NOMO-1 treated with dmso at 0.1 percent for 144 hours (cell line): ENCODE data around the gene IRF9.

Source experiments
- DNase-seq: peaks from one replicate; lab custom pipeline; 2025; ENCODE audit not compliant: unreplicated experiment; lab: John Stamatoyannopoulos, UW

The IRF9 gene

GRCh38 chr14:24160850-24161804 is at the start of gene IRF9:
Gene IRF9 (plus strand): TSS chr14:24161265. CDS start chr14:24162145, 880 bp downstream.
- DNase-seq, result peak; percentile 96

DNA sequence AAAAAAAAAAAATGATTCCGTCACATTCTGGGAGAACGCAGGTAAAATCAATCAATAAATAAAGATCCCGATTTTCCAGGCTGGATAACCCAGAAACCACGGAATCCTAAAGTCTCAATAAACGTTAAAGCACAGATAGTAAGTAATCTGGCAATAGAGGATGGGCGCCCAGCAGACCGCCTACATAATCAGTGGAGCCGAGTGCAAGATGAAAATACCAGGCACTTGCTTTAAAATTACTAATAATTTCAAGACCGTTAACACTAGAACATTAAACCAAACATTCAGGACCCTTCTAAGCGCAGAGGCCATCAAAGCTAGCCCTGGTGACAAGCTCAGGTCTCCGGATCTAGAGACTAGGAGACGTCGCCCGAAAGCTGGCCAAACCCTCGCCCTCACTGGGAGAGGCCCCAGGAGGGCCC is 47.7 kb upstream of the IRF9 start:
- DNase-seq, result no peak

- DNase-seq, result peak; percentile 94
Observed at GRCh38 chr14:24113801-24114531, 47.1 kb upstream of the IRF9 start.

DNA sequence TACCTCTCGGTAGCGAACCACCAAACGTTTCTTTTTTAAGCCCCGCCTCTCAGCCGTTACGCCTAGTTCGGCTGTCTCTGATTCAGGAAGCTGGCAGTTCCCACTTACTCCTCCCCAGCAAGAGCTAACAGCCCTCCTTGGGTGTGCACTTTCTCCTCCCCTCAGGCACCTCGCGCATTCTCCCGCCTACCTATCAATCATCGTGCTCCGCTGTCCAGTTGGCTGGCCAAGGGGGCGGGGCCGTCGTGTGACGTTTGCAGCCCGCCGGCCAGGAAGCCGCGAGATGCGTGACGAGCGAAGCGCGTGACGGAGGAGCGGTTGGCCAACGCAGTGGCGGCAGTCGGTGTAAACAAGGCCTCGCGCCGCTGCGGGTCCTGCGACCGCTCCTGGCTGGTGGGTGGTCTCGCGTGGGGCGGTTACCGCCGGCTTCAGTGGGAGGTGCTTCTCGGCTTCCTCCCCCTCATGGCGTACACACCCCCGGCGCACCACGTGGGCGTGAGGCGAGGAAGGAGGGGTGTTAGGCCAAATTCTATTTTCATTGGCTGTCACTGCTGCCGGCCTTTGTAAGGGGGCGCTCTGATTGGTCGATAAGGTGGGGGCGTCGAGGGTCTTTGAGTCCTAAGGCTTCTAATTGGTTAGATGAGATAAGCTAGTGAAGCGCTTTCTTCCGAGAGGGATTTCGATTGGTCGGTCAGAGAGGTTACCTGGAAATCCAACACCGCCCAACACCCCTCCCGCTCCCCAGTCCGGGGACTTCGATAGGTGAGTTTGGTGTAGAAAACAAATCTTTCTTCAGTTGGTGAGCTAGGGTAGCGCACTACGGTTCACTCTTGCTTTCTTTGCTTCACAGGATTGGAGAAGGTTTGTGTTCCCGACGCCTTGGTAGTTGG is 46.3 kb upstream of the IRF9 start, which contains the start of the genes DCAF11 and NRL:
TSS of gene DCAF11 (plus strand) at position 246 of the 890 bp plus-strand sequence. CDS start 818 bp downstream, outside the sequence.
TSS of gene NRL (minus strand) at position 418 of the 890 bp plus-strand sequence. CDS start 32,101 bp downstream, outside the sequence.
- peak; percentile 100 for DNase-seq

DNA sequence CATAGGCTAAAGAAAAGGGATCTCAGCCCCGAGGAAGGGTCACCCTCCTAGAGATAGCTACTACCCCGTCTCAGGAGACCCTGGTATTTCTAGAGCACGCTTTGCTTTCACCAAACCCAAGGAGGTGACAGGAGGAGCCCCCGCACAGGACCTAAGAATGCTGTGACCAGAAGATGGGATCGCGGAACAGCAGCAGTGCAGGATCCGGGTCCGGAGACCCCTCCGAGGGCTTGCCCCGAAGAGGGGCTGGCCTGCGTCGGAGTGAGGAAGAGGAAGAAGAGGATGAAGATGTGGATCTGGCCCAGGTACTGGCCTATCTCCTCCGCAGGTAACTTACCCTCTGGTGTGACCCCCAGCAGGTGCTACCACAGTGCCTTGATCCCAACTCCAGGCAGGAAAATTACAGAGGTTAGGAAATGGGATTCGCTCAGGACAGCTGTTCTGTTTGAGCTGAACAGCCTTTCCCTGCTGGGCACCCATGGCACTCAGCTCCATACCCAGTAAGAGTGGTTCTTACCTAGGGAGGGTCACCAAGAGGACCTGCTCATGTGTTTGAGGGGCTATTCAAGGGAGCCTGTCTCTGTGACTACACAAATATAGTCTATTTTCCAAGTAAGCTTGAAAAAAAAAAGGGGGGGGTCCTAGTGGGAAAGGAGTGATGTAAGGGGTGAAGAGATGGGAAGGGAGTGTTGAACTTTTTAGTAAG is 45.5 kb upstream of the IRF9 start:
- DNase-seq, result no peak

DNA sequence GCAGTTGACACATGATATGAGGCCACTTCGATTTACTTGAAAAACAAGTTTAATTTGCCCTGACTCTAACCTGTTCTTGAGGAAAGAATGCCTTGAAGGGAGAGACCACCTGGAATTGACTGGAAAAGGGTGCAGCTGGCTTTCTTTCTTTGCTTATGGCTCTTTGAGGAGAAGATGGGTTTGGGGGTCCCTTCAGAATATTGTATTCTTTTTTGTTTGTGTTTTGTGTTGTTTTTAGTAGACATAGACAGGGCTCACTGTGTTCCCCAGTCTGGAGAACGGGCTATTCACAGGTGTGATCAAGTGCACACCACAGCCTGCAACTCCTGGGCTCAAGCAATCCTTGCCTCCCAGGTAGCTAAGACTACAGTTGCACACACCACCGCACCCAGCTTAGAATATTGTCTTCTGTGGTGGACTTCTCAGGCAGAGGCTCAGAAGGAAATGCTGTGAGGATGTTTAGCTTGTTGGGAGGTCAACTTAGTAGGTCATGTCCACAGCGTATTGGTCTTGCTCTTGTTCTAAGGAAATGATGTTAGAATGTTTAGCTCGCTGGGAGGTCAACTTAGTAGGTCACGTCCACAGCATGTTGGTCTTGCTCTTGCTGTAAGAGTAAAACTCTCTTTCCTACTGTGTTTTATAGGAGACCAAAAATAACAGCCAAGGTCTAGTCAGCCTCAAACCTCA is 44.8 kb upstream of the IRF9 start:
- DNase-seq, result no peak

DNA sequence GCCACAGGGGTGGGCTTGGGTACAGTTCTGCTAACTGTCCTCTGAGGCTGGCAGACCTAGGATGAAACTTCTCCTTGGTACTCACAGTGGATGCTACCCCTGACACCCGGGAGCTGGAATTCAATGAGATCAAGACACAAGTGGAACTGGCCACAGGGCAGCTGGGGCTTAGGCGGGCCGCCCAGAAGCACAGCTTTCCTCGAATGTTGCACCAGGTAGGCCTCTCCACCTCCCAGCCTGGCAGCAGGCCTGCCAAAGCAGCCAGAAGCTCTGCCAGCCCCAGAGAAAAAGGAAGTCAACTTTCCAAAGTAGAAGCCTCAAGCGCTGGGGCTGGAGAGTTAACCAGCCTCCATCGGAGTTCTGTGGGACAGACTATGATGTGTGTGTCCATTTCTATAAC is 43.9 kb upstream of the IRF9 start:
- DNase-seq, result no peak

GRCh38 chr14:24119691-24120090 is 41.4 kb upstream of the IRF9 start:
- no peak for DNase-seq

DNA sequence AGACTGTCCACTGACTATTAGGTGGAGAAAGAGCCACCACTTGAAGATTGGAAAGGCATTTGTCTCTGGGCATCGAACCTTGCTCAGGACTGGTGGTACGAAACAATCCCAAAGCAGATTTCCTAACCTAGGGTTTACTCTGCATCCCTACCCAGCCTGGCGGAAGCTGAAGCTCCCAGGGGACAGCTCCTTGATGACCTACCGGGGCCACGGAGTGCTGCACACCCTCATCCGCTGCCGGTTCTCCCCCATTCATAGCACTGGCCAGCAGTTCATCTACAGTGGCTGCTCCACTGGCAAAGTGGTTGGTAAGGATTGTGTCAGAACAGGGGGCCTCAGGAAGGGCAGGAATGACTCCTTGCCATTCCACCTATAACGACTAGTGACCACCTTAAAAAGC is 39.9 kb upstream of the IRF9 start:
- DNase-seq, result no peak

DNA sequence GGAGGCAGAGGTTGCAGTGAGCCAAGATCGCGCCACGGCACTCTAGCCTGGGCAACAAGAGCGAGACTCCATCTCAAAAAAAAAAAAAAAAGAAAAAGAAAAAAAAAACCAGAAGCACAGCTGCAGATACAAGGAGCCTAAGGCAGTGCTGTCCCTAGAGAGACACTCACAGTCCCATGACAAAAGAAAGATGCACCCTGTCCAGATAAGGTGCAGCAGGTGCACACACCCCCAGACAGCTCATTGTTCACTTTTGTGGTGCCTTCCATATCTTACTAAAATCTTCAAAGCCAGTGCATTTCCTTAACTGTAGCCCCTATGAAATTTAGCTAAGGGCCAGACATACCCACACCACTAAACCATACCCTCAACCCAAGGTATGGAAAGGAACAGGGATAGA is 38.6 kb upstream of the IRF9 start:
- DNase-seq, result no peak

DNA sequence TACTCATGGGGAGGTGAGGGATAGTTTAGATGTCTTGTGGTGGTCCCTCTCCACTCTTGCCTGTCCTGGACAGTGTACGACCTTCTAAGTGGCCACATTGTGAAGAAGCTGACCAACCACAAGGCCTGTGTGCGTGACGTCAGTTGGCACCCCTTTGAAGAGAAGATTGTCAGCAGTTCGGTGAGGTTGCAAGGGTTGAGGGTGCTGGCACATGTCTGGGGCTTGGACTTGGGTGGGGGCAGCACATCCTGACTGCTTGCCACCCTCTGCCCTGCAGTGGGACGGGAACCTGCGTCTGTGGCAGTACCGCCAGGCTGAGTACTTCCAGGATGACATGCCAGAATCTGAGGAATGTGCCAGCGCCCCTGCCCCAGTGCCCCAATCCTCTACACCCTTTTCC is 38.2 kb upstream of the IRF9 start:
- DNase-seq, result no peak

- DNase-seq, result no peak
Observed at GRCh38 chr14:24123424-24124417, 37.3 kb upstream of the IRF9 start.

- DNase-seq, result no peak
Observed at GRCh38 chr14:24126939-24127338, 34.1 kb upstream of the IRF9 start.

- no peak for DNase-seq
Observed at GRCh38 chr14:24127673-24128072, 33.4 kb upstream of the IRF9 start.

DNA sequence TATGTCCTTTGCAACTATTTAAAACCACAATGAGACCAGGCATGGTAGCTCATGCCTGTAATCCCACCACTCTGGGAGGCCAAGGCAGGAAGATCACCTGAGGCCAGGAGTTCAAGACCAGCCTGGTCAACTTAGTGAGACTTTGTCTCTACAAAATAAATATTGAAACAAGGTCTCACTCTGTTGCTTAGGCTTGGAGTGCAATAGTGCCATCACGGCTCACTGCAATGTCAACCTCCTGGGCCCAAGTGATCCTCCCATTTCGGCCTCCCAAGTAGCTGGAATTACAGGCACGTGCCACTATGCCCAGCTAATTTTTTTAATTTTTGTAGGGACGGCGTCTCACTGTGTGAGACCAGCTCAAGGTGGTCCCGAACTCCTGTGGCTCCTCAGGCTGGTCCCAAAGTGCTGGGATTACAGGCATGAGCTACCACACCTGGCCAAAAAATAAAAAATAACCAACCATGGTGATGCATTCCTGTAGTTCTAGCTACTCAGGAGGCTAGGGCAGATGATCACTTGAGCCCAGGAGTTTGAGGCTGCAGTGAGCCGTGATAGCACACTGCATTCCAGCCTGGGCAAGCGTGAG is 31.6 kb upstream of the IRF9 start:
- DNase-seq, result no peak

- DNase-seq, result peak; percentile 19
Observed at GRCh38 chr14:24130380-24130716, 30.7 kb upstream of the IRF9 start, which contains the start of gene FITM1. Gene FITM1 (plus strand): TSS chr14:24130659. CDS start chr14:24131564, 905 bp downstream.

DNA sequence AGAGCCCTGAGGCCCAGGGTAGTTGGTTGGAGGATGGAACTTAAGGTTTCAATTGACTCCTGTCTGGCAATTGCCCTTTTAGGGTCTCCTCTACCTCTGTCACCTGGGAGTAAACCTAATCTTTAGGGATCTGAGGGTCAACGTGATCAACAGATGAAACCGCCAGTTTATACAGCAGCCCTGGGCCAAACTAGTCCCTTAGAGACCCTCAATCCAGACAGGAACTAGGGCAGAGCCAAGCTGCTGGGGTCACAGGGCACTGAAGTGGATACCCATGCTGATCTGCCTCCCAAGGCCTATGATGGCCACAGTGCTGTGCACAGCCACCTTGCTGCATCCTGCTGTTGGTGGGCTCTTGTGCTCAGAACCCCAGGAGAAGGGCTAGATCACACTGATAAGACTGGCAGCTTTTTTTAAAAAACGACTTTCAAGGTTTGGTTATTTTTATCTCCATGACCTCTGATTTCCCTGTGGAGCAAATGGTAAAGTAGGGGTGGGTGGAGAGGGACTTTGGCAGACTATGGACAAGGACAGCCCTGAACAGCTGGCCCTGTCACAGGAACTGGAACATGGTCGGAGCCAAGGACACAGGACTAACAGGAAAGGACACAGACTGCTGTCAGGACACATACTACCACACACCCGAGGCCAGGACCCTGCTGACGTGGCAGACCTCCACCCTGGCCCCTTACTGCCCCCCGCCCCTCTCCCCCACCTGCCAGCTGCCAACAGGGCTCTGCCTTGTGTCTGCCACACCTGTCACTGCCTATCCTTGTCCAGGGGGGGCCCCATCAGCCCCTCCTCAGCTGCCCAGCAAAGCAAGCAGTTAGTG is 30.1 kb upstream of the IRF9 start:
- no peak for DNase-seq
